RPMI8226 (cell line): ENCODE results near the gene GRK2.
A peak's percentile ranks its signal among the peaks of the same experiment; 100 is the strongest.
"Not testable (repeated sequence)": the region's sequence is repeated elsewhere in the genome, so short reads cannot be mapped to it uniquely, and the experiment has no call there.

Source experiments
- DNase-seq: peaks from one replicate; pipeline ENCODE4 v3.0.0-alpha.2; 2015

The GRK2 gene

GRCh38 chr11:67316882-67317204 is 50.6 kb downstream of the GRK2 start:
- no peak for DNase-seq

GRCh38 chr11:67317205-67317887 is 51.1 kb downstream of the GRK2 start:
- peak; percentile 97 for DNase-seq

GRCh38 chr11:67317888-67318555 is 51.7 kb downstream of the GRK2 start:
- DNase-seq: peak; percentile 28

DNA sequence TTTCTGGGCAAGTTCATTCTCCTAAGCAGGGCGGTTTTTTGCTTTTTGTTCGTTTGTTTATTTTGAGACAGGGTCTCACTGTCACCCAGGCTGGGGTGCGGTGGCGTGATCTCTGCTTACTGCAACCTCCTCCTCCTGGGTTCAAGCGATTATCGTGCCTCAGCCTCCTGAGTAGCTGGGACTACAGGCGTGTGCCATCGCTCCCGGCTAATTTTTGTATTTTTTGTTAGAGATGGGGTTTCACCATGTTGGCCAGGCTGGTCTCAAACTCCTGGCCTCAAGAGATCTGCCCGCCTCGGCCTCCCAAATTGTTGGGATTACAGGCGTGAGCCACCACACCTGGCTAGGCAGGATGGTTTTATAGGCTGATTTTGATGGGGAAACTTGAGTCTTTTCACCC is 52.6 kb downstream of the GRK2 start:
- not testable (repeated sequence) for DNase-seq

DNA sequence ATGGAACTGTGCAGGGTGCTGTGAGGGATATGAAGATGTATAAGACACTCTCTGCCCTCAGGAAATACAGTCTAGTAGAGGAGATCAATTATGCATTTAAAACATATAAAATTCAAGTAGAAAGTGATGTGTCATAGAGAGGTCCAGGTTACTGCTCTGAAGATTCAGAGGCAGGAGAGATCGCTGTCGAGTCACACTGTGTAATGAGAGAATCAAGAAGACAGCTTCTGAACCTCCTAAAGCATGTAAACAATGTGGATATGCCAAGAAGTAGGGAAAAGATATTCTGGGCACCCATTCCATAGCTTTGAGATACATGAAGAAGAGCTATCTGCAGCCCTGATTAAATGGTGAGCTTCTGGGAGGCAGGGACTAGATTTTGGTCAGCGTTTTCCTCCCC is 53.7 kb downstream of the GRK2 start:
- no peak for DNase-seq

GRCh38 chr11:67320691-67321090 is 54.4 kb downstream of the GRK2 start:
- no peak for DNase-seq

- DNase-seq: no peak
Observed at GRCh38 chr11:67321313-67321871, 55.1 kb downstream of the GRK2 start.

DNA sequence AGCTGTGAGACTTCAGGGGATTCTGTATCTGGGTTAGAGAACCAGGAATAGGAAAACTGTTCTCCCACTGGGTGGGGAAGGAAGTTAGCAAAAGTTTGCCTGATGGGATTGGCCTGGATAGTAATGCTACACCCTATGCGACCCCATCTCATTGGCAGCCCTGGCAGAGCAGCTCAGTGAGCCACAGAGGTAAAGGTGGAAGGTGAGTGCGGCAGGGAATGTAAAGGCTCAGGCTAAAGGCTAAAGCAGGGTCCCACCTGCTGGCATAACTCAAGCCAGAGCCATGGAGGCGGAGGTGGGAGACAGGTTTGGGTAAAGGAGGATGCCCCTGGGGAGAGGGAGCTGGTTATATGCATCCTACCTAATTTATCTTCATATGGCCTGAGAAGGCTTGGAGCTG is 55.8 kb downstream of the GRK2 start:
- DNase-seq: no peak

GRCh38 chr11:67323526-67323925 is 57.3 kb downstream of the GRK2 start:
- DNase-seq: no peak

DNA sequence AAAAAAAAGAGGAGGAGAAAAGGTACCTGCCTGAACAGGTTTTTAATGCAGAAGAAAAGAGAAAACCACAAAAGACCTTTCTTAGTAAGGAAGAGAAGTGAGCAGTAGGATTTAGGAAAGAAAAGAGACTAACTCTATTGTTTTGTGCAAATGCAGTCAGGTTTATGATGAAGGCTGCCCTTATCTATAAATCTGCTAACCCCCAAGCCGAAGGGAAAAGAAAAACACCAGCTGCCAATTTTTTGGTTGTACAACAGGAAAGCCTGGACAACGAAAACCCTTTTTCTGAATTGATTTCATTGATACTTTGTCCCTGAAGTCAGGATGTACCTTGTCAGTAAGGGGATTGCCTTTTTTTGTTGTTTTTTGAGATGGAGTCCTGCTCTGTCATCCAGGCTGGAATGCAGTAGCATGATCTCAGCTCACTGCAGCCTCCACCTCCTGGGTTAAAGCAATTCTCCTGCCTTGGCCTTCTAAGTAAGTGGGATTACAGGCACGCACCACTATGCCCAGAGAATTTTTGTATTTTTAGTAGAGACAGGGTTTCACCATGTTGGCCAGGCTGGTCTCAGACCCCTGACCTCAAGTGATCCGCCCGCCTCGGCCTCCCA is 65.9 kb downstream of the GRK2 start:
- no peak for DNase-seq
